Activated T-cell treated with anti-CD3 and anti-CD28 coated beads for 1 hour (primary cell): ENCODE measurements around the gene CTNND2.

ENCODE experiments used
- DNase-seq: peaks from one replicate; pipeline ENCODE4 v3.0.0-alpha.2; 2020; ENCODE audit warnings: low read depth

Gene CTNND2

GRCh38 chr5:11171236-11171635, 733.0 kb downstream of the CTNND2 start:
- DNase-seq: no peak

DNA sequence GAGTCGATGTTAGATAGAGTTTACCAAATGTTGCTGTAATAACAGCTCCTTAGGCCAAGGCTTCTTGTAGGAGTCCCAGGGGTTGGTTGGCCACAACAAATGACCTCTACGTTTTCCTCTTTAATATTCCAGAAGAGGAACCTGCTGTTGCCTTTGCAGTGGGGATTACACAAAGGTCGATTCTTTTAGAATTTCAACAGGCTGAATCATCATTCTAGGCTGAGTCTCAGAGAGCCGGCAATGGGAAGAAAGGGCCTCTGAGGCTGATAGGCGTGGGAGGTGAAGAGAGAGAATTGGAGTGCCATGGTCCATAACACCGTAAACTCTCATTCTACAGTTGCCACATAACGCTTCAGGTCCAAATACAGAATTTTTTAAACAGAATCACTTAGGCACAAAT, 737.3 kb downstream of the CTNND2 start:
- no peak for DNase-seq

- no peak for DNase-seq
Observed at GRCh38 chr5:11164531-11165294, 739.5 kb downstream of the CTNND2 start.

DNA sequence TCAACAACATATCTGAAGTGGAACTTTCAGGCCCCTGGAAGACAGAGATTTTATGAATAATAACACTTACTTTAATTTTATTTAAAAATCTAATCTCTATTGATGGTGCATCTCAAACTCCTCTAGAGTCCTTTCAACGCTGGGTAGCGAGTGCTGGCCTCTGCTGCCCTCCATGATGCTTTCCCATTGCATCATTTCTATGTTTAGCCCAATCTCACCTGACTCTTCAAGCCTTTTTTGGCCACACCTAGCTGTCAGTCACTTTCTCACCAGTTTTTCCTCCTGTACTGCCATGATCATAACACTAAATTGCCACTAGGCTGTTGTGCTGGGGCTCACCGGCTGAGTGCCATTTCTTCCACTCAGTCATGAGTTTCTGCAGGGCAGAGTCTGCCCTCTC, 747.1 kb downstream of the CTNND2 start:
- no peak for DNase-seq

- no peak for DNase-seq
Observed at GRCh38 chr5:11153670-11154382, 750.4 kb downstream of the CTNND2 start.

DNA sequence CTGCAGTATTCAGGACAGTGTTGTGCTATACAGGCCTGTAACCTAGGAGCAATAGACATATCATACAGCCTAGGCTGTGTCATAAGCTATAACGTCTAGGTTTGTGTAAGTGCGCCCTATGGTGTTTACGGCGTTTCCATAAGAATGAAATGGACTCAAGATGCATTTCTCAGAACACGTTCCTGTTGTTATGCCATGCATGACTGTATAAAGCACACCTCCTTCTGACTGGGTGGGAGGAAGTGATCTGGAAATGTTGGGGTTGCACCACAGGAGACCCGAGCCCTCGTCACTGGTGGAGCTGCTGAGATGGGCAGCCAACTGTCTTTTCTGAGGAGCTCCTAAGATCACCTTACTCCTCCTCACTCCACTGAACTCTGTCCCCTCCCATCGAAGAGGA, 751.9 kb downstream of the CTNND2 start:
- DNase-seq: no peak

- DNase-seq: no peak
Observed at GRCh38 chr5:11150976-11151375, 753.3 kb downstream of the CTNND2 start.

DNA sequence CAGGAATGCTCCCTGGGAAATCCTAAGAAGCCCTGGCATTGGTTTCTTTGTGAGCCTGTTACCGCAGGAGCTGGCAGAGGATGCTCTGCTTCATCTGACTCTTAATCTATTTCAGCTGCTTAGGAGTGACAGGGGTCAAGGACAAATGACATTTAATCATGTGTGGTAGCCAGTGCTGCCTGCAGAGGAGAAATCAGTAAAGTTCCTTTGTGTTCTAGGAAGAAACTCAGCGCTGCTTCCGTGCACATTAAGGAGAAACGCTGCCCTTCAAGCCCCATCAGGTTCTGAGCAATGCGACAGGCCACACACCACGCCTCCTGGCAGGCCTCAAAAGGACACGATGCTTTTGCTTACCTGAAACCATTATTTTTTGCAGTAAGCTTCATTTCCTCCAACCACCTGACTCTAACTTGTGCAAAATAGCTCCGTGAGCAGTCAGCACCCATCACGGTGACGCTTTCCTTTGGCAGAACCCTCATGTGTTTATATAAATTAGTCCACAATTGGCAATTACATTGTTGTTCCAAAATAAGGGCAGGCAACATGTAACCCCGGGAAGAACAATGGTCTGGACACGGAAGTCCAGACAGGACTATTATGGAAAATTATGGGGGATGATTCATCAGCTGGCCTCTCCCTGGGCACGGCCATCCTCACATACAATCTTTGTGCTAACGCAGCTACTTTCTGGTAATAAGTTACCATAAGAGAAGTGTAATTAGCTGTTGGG, 755.3 kb downstream of the CTNND2 start:
- DNase-seq: no peak

DNA sequence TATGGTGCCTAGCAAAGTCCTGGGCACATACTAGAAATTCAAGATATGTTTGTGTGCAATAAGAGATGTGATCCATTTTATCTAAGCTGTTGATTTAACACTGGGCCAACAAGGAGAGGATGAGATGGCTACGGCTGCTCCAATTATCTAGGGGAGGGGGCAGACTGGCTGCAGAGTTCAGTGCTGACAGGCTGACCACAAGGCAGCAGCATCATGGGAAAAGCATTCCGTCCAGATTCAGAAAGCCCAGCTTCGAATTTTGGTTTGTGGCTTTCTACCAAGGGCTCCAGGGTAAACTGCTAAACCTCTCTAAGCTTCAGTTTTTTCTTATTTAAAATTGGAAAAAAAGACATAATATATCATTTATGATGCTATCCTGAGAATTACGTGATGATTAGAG, 758.1 kb downstream of the CTNND2 start:
- DNase-seq: no peak

DNA sequence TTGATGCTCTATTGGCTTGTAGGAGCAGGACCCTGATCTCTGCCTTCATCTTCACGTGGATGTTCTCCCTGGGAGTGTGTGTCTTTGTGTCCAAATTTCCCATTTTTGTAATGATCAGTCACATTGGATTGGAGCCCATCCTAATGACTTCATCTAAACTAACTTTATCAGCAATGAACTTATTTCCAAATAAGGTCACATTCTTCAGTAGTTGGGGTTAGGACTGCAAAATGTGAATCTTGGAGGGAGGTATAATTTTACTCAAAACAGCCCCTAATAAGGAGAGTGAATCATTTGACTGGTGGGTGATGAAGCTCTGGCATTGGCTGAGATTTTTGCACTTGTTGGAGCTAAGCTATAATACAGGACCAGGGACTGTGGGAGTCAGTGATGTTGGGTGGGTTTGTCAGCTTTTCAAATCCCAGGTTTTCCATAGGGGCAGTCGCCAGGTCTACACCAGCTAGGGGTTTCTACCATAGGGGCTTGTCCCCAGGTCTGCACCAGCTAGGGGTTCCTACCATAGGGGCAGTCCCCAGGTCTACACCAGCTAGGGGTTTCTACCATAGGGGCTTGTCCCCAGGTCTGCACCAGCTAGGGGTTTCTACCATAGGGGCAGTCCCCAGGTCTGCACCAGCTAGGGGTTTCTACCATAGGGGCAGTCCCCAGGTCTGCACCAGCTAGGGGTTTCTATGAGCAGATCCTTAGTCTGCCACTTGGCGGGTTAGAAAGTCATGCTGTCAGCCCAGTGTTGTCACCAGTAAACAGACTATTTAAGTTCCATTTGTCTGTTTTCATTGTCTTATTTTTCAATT, 760.6 kb downstream of the CTNND2 start:
- DNase-seq: no peak

- no peak for DNase-seq
Observed at GRCh38 chr5:11139217-11139865, 764.9 kb downstream of the CTNND2 start.

DNA sequence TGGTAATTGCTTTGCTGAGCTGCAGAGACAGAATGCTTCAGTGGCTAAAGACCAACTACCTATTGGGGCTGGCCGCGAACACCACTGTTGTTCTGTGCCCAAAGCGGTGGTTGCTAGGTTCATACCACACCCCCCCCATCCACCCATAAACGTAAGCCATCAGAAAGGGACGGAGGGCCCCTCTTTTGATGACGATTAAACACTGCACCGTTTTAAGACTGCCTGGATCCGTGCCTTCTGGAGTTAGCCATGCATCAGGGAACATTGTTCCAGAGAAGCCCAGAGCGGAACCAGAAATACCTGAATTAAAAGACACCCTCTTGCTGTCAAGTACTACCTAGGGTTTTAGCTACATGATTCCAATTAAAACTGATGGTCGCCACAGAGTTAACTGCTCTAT, 774.1 kb downstream of the CTNND2 start:
- DNase-seq: no peak

DNA sequence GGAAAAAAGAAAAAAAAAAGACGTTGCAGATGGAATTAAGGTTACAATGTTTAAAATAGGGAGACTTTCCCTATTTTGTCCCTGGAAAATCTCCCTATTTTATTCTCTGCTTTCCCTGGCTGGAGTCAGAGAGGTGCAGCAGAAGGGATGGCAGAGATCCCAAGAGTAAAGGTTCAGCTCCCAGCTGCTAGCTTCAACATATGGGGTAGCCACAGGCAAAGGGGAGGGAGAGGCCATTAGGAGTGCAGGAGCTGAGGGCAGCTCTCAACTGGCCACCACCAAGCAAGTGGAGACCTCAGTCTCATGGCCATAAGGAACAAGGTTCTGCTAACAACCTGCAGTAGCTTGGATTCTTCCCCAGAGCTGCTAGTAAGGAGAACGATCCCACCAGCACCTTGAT, 776.2 kb downstream of the CTNND2 start:
- no peak for DNase-seq

DNA sequence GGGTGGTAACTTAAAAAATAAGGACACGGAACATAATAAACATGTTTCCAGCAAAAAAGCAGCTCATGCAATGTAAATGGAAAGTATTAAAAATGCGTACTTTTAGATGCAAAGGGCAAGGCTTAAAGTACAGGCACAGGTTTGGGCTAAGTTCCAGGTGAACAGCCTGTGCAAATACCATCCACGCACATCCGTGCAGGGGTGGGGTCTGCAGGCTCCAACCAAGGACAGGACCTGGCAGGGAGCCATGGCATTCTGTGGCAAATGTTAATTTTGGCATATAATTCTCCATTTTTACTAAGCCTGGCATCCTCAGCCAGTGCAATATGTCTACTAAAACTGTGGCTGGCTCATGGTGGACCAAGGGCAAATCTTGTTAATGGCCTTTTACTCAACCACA, 777.4 kb downstream of the CTNND2 start:
- no peak for DNase-seq

GRCh38 chr5:11121885-11122284, 782.4 kb downstream of the CTNND2 start:
- no peak for DNase-seq

GRCh38 chr5:11110128-11110527, 794.1 kb downstream of the CTNND2 start:
- DNase-seq: no peak

- no peak for DNase-seq
Observed at GRCh38 chr5:11105696-11106095, 798.5 kb downstream of the CTNND2 start.

DNA sequence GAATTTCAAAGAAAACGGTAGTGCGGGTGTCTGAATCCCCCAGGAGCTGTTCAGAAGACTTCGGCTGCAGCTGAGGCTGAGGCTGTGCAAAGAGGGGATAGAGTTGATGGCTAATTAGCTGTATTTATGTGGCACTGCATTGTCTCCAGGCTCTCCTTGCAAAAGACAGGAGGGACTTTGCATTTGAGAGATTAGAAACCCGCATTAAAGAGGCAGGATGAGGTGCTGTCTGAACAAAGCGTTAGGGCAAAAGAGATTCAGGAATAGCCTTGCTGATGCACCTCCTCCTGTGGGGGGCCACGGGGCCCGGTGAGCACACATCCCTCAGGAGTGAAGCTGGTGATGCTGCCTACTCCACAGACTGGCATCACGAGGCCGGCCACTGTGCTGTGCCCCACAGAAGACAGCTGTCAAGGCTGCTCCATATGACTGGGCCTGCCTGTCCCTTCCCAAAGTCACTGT, 799.6 kb downstream of the CTNND2 start:
- no peak for DNase-seq

DNA sequence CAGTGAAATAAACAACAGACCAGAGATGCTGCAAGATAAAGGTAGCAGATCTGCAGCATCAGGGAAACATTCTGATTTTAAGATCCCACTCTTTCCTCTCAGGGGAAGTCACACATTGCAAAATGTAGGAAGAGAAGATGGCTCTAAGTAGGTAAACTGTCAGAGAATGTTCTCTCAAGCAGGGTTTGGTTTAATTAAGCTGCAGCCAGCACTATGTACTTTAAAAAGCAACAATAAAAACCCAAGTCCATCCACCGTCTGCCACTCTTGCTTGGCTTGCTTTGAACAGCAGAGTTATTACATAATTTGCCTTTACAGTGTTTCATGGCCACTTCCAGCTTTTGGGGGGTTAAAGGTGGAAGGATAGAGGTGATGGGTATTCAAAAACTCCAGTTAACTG, 800.0 kb downstream of the CTNND2 start:
- no peak for DNase-seq

DNA sequence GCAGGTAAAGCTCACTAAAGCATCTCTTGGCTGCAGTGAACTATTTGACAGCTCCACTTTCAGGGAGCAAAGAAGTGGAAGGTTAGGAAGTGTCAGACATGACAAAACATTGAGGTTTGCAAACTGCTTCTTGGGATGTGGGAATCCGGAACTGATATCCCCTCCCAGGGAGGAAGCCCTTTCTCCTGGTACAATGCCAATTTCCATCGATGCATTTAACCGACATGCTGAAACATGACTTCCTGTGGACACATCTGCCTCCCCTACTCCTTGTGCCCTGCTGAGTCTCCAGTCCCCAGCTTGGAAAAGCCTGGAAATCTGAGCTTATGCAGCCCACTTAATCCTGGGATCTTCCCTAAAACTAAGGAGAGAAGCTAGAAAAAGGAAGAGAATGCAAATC, 820.1 kb downstream of the CTNND2 start:
- DNase-seq: no peak

- DNase-seq: no peak
Observed at GRCh38 chr5:11082404-11082945, 821.8 kb downstream of the CTNND2 start.
